22Rv1 (cell line): Measurements from ENCODE around the gene KCNN2.

ENCODE experiments used
- ZFX ChIP-seq: fragments of 450-650 bp; IDR thresholded peaks from 2 replicates; pipeline ENCODE4 v1.6.1; 2017; ENCODE audit warnings: antibody characterized with exemption, borderline replicate concordance
- TF ChIP-seq, protein P1 (sequence below): fragments of 450-650 bp; IDR thresholded peaks from 2 replicates; pipeline ENCODE4 v1.5.1; 2017; ENCODE audit warnings: mild to moderate bottlenecking

DNA sequence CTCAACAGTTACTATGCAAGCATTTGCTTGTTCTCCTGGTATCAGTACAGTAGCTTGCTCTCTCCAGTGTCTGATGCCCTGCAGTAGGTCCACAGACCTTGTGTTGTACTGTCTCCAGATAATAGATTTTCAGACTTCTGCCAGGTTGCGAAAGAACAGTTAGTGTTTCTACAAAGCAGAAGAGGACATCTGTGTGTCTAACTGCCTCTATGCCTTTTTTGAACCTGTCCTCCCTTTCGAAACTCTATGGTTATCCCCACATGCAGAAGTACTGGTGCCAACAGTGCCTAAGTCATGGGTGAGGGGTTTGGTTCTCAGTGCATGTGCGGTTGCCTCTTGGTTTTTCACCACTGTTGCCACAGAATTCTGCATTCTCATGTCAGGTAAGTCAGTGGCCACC is 45.9 kb downstream of the KCNN2 start:
- TF ChIP-seq, protein P1, sequence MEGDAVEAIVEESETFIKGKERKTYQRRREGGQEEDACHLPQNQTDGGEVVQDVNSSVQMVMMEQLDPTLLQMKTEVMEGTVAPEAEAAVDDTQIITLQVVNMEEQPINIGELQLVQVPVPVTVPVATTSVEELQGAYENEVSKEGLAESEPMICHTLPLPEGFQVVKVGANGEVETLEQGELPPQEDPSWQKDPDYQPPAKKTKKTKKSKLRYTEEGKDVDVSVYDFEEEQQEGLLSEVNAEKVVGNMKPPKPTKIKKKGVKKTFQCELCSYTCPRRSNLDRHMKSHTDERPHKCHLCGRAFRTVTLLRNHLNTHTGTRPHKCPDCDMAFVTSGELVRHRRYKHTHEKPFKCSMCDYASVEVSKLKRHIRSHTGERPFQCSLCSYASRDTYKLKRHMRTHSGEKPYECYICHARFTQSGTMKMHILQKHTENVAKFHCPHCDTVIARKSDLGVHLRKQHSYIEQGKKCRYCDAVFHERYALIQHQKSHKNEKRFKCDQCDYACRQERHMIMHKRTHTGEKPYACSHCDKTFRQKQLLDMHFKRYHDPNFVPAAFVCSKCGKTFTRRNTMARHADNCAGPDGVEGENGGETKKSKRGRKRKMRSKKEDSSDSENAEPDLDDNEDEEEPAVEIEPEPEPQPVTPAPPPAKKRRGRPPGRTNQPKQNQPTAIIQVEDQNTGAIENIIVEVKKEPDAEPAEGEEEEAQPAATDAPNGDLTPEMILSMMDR, result no peak
- TF ChIP-seq ZFX, result no peak
